Spleen (tissue), 11 donors: ENCODE results near the gene ARL15. TPM values are rescaled to one million over a fixed set of nuclear protein-coding genes. Genes with fewer than 3 reads are reported as not detected.

Source experiments
- DNase-seq: peaks from one replicate; pipeline ENCODE4 v3.0.0-alpha.2; 2020
- H3K27ac ChIP-seq, 8 donors: fragments of 200-600 bp; sonication (generic) in 7 of 8; 1 replicate in 4 of 8; 2 replicates in 4 of 8; pipeline versions ENCODE4 v1.5.0 to v1.8.0; 2016 to 2021; ENCODE audit warnings: inconsistent platforms in 4 of 8, mild to moderate bottlenecking in 4 of 8, moderate library complexity in 1 of 8
- H3K27me3 ChIP-seq, 7 donors: fragments of 200-600 bp; sonication (generic) in 6 of 7; replicated peaks in 1 of 7; 1 replicate in 4 of 7; 2 replicates in 3 of 7; pipeline versions ENCODE4 v1.5.0 to v1.8.0; 2016 to 2021; ENCODE audit warnings: inconsistent platforms in 3 of 7, mild to moderate bottlenecking in 1 of 7
- H3K36me3 ChIP-seq, 6 donors: fragments of 200-600 bp; sonication (generic) in 5 of 6; 1 replicate in 4 of 6; 2 replicates in 2 of 6; pipeline versions ENCODE4 v1.5.0 to v1.8.0; 2016 to 2021; ENCODE audit warnings: inconsistent platforms in 2 of 6
- H3K4me1 ChIP-seq, 6 donors: fragments of 200-600 bp; sonication (generic) in 5 of 6; 1 replicate in 3 of 6; 2 replicates in 3 of 6; pipeline versions ENCODE4 v1.5.0 to v1.8.0; 2016 to 2021; ENCODE audit warnings: inconsistent platforms in 3 of 6
- H3K4me3 ChIP-seq, 8 donors: fragments of 200-600 bp; sonication (generic) in 7 of 8; 1 replicate in 4 of 8; 2 replicates in 4 of 8; pipeline versions ENCODE4 v1.5.0 to v1.8.0; 2016 to 2021; ENCODE audit warnings: inconsistent platforms in 4 of 8, mild to moderate bottlenecking in 4 of 8, moderate library complexity in 2 of 8
- H3K9me3 ChIP-seq, 8 donors: fragments of 200-600 bp; sonication (generic) in 7 of 8; 1 replicate in 4 of 8; 2 replicates in 4 of 8; pipeline versions ENCODE4 v1.5.0 to v1.8.0; 2016 to 2021; ENCODE audit warnings: inconsistent platforms in 4 of 8
- POLR2A ChIP-seq, 3 donors: fragments of 450-650 bp; IDR thresholded peaks; one replicate each; pipeline ENCODE4 v1.5.1; 2017; ENCODE audit warnings: antibody characterized with exemption in 3 of 3, mild to moderate bottlenecking in 1 of 3
- POLR2AphosphoS5 ChIP-seq, 3 donors: sonication (generic); formaldehyde crosslinking; IDR thresholded peaks; one replicate each; pipeline ENCODE4 v1.5.1; 2017; ENCODE audit warnings: antibody characterized with exemption in 3 of 3
- WGBS, 5 donors: extraction: QIAGEN DNeasy Blood & Tissue Kit in 3 of 5; methylation state at CpG; one replicate each; pipeline versions ENCODE4 v1.1.5 to v1.1.7; 2013 to 2018; 5-methylcytosine and 5-hydroxymethylcytosine counted together
- intact Hi-C: fragments of 100-400 bp; cut with DNase I; formaldehyde crosslinking; loops from one replicate; pipeline ENCODE4 v1.15.0; 2023; ENCODE audit warnings: low total_unique reads
- polyA plus RNA-seq, 3 donors: library from polyadenylated mRNA; stranded (reverse); fragments of 200-250 nt; gene quantifications; one replicate each; pipeline ENCODE4 v1.2.1, GENCODE V29; 2013
- total RNA-seq, 7 donors: library from RNA; depleted of rRNA in 3 of 7; stranded (reverse); fragments of >200 nt in 3 of 7; fragmentation: NEBNext Ultra II Directional in 4 of 7; extraction: Animal tissue kit (Norgen Biotek cat#: 25700) in 4 of 7; gene quantifications; one replicate each; pipeline versions ENCODE4 v1.1.0 to v1.2.1, GENCODE V29; 2016 to 2021
- TF ChIP-seq, protein P1 (sequence below), 11 experiments: fragments of 200-600 bp in 7 of 11; fragments of 450-650 bp in 4 of 11; sonication (generic) in 4 of 11; IDR thresholded peaks in 8 of 11; conservative IDR thresholded peaks in 3 of 11; 1 replicate in 7 of 11; 2 replicates in 4 of 11; pipeline versions ENCODE4 v1.4.0 to v1.8.0; 2016 to 2021; ENCODE audit warnings: antibody characterized with exemption in 11 of 11, inconsistent platforms in 4 of 11, mild to moderate bottlenecking in 1 of 11
- donor health status: healthy with polysubstance abuse.
- donor health status: DM: no; HTN: no; CAD: no; lungs with moderate emphysema.
- donor health status: DM: no; HTN: no; CAD: no.
- donor health status: Bipolar disorder and iron deficiency.
- donor health status: healthy.
- donor health status: DM: no; HTN: no; CAD: no.
- donor health status: DM: yes; HTN: yes; CAD: no.

ARL15 gene
- total and polyA plus RNA-seq, 10 donors, result 6.3 to 70.2 (median 37.1) TPM

DNA sequence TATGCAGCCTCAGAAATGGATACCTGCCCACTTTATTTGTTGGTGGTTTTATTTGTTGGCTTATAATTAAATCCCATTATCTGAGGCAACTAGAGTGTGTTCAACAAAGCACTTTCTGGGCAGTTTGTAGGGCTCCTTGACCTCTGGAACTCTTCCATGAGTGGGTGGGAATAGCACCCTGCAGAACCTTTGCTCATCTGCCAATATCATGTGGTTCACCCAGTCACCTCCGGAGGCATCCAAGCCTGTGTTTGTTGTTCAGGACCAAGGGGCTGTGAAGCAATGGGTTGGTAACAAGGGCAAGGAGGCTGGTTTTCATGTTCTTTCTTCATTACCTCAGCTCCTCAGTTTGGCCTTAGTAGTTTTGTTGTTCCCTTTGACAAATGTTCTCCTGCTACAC, 436.0 kb downstream of the ARL15 start:
- Histone ChIP-seq H3K27ac (no peak overlapping the region), H3K4me3 (no peak overlapping the region), H3K36me3 (no peaks in the 10 kb centered on the region), H3K27me3 (no peaks in the 10 kb centered on the region), H3K9me3 (peaks cover 0 to 4% (median 0%) of the 10 kb centered on the region in 8 donors), H3K4me1 (no peaks in the 10 kb centered on the region)
- DNase-seq, result no peak
- TF ChIP-seq POLR2A (IDR thresholded peaks at IDR 0.05) (no peak), POLR2AphosphoS5 (IDR thresholded peaks at IDR 0.05) (no peak)
- TF ChIP-seq, protein P1, sequence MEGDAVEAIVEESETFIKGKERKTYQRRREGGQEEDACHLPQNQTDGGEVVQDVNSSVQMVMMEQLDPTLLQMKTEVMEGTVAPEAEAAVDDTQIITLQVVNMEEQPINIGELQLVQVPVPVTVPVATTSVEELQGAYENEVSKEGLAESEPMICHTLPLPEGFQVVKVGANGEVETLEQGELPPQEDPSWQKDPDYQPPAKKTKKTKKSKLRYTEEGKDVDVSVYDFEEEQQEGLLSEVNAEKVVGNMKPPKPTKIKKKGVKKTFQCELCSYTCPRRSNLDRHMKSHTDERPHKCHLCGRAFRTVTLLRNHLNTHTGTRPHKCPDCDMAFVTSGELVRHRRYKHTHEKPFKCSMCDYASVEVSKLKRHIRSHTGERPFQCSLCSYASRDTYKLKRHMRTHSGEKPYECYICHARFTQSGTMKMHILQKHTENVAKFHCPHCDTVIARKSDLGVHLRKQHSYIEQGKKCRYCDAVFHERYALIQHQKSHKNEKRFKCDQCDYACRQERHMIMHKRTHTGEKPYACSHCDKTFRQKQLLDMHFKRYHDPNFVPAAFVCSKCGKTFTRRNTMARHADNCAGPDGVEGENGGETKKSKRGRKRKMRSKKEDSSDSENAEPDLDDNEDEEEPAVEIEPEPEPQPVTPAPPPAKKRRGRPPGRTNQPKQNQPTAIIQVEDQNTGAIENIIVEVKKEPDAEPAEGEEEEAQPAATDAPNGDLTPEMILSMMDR (IDR thresholded peaks at IDR 0.05 in 8 of 11, conservative IDR thresholded peaks at IDR 0.05 in 3 of 11), result no peak
- intact Hi-C loops, result no loop called here
- 90 to 100% (median 96%) methylated on average over 1 of the region's 1 CpG for WGBS, 5 donors

DNA sequence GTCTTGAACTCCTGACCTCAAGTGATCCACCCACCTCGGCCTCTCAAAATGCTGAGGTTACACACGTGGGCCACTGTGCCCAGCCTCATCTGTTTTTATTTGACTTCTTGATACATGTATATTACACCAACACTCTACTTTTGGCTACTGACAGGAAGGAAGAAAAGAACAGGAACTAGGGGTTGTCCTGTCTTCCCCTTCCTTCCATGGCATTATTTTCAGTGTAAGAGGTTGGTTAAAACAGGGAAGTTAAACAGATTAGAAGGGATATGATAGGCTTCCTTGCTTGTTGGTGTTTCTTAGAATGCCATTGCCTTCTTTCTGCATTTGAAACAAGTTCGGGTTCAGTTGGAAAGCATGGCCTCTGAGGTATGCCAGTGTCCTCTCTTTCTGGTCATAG, 437.1 kb downstream of the ARL15 start:
- H3K27ac ChIP-seq, result no peak overlapping the region
- no peaks in the 10 kb centered on the region for H3K36me3 ChIP-seq
- intact Hi-C loops, result no loop called here
- TF ChIP-seq, protein P1 (IDR thresholded peaks at IDR 0.05 in 8 of 11, conservative IDR thresholded peaks at IDR 0.05 in 3 of 11), result no peak
- no peak for TF ChIP-seq POLR2AphosphoS5 (IDR thresholded peaks at IDR 0.05)
- no peak for TF ChIP-seq POLR2A (IDR thresholded peaks at IDR 0.05)
- H3K4me3 ChIP-seq, result no peak overlapping the region
- H3K27me3 ChIP-seq, result no peaks in the 10 kb centered on the region
- DNase-seq, result no peak
- no peaks in the 10 kb centered on the region for H3K4me1 ChIP-seq
- peaks cover 0 to 4% (median 0%) of the 10 kb centered on the region in 8 donors for H3K9me3 ChIP-seq
- WGBS, 5 donors, result 64 to 84% (median 78%) methylated on average over 3 of the region's 3 CpGs

DNA sequence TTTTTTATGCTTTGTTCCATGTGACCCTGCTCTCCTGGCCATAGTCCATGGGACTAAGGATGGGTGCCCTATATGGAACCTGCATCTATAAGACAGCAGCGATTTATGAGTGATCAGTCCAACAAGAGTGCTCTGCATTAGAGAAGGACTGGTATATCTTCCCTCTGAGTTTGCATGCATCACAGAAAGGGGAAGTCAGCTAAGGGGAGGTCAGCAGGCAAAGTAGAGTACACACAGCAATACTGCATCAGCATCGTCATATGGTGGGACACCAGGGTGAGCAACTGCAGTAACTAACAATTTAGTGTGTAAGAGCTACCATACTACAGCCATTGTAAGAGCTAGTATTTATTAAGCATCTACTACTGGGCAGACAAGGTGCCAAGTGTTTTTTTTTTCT, 438.6 kb downstream of the ARL15 start:
- WGBS, 5 donors, result 73 to 96% (median 83%) methylated on average over 2 of the region's 2 CpGs

DNA sequence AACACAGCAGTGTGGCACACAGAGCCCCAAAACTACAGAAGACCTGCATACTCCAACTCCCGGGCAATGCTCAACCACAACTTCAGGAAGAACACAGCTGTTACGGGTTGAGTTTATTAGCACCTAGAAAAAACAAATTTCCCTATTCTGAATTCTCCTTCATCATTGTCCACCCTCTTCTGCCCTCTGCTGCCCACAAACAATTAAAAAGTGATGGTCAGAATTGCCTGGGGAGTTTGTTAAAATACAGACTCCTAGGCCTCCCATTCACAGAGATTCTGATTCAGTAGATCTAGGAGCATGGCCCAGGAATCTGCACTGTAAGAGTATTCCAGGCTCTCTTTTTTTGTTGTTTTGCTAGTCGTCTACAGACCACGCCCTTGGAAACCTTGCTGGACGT, 439.3 kb downstream of the ARL15 start:
- no peak for DNase-seq
- Histone ChIP-seq H3K9me3 (peaks cover 0 to 4% (median 0%) of the 10 kb centered on the region in 8 donors), H3K27me3 (peaks cover 0 to 3% (median 0%) of the 10 kb centered on the region in 7 donors), H3K4me3 (no peak overlapping the region), H3K4me1 (no peaks in the 10 kb centered on the region), H3K27ac (no peak overlapping the region), H3K36me3 (no peaks in the 10 kb centered on the region)
- WGBS, 5 donors, result 65 to 83% (median 71%) methylated on average over 5 of the region's 5 CpGs
- TF ChIP-seq, protein P1 (IDR thresholded peaks at IDR 0.05 in 8 of 11, conservative IDR thresholded peaks at IDR 0.05 in 3 of 11), result peak in 2 of 11 experiments; percentile 7 to 30
- TF ChIP-seq POLR2A (IDR thresholded peaks at IDR 0.05) (no peak), POLR2AphosphoS5 (IDR thresholded peaks at IDR 0.05) (no peak)
- intact Hi-C loops, result no loop called here

More for the DNA sequence above, 438.6 kb downstream of the ARL15 start:
- intact Hi-C loops, result no loop called here
- no peak for DNase-seq
- peaks cover 0 to 4% (median 0%) of the 10 kb centered on the region in 8 donors for H3K9me3 ChIP-seq
- H3K4me1 ChIP-seq, result no peaks in the 10 kb centered on the region
- H3K27me3 ChIP-seq, result peaks cover 0 to 3% (median 0%) of the 10 kb centered on the region in 7 donors
- no peak overlapping the region for H3K27ac ChIP-seq
- H3K36me3 ChIP-seq, result no peaks in the 10 kb centered on the region
- TF ChIP-seq POLR2AphosphoS5 (IDR thresholded peaks at IDR 0.05) (no peak), POLR2A (IDR thresholded peaks at IDR 0.05) (no peak)
- TF ChIP-seq, protein P1 (IDR thresholded peaks at IDR 0.05 in 8 of 11, conservative IDR thresholded peaks at IDR 0.05 in 3 of 11), result no peak
- H3K4me3 ChIP-seq, result no peak overlapping the region
